Measurements from ENCODE around the gene CENPM.

CENPM gene

GRCh38 chr22:41907436-41908401 is 39.2 kb downstream of the CENPM start:
- H3K9me3 Mint-ChIP-seq: no peaks in the 10 kb centered on the region
- no peak overlapping the region for H3K4me3 Mint-ChIP-seq
- H3K27ac Mint-ChIP-seq: no peak overlapping the region
- H3K4me1 Mint-ChIP-seq: peaks cover 25% of the 10 kb centered on the region
- ATAC-seq (peak; percentile 13), DNase-seq (no peak)
- H3K36me3 Mint-ChIP-seq (ENCODE audit: low read depth): peaks cover 12% of the 10 kb centered on the region
- H3K27me3 Mint-ChIP-seq: peaks cover 19% of the 10 kb centered on the region

DNA sequence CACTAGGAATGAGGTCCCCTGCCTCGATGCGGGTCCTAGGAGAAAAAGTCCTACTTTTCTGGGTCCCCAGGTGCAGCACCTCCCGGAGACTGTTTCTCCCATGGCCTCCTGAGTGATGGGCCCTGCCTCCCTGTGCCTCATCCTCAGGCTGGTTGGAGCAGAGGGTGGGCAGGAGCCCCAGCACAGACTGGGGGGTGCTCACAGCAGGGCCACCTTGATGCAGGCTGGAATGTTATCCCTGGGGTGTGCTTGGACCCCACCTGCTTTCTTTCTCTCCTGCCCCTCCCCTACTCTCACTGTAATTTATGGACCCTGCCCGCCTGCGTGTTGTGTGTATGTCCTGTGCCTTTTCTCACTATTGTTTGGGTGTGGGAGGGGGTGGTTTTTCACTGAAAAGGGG is 40.1 kb downstream of the CENPM start:
- ATAC-seq (no peak), DNase-seq (no peak)
- no peak overlapping the region for H3K4me3 Mint-ChIP-seq
- no peak overlapping the region for H3K27ac Mint-ChIP-seq
- peaks cover 10% of the 10 kb centered on the region for H3K27me3 Mint-ChIP-seq
- H3K9me3 Mint-ChIP-seq: no peaks in the 10 kb centered on the region
- peaks cover 21% of the 10 kb centered on the region for H3K4me1 Mint-ChIP-seq
- H3K36me3 Mint-ChIP-seq (ENCODE audit: low read depth): peaks cover 12% of the 10 kb centered on the region

GRCh38 chr22:41905411-41906202 is 41.3 kb downstream of the CENPM start:
- H3K4me3 Mint-ChIP-seq: no peak overlapping the region
- H3K9me3 Mint-ChIP-seq: no peaks in the 10 kb centered on the region
- peak overlapping the region; percentile 13 for H3K27ac Mint-ChIP-seq
- H3K27me3 Mint-ChIP-seq: peaks cover 4% of the 10 kb centered on the region
- DNase-seq (no peak), ATAC-seq (no peak)
- H3K4me1 Mint-ChIP-seq: peaks cover 16% of the 10 kb centered on the region
- H3K36me3 Mint-ChIP-seq (ENCODE audit: low read depth): peaks cover 15% of the 10 kb centered on the region

GRCh38 chr22:41904450-41905410 is 42.2 kb downstream of the CENPM start:
- Mint-ChIP-seq H3K36me3 (ENCODE audit: low read depth) (peaks cover 21% of the 10 kb centered on the region), H3K4me1 (peaks cover 16% of the 10 kb centered on the region), H3K9me3 (no peaks in the 10 kb centered on the region), H3K4me3 (no peak overlapping the region), H3K27me3 (peaks cover 4% of the 10 kb centered on the region), H3K27ac (no peak overlapping the region)
- ATAC-seq (no peak), DNase-seq (no peak)

GRCh38 chr22:41902932-41903421 is 44.0 kb downstream of the CENPM start:
- H3K36me3 Mint-ChIP-seq (ENCODE audit: low read depth): peaks cover 22% of the 10 kb centered on the region
- peaks cover 5% of the 10 kb centered on the region for H3K4me1 Mint-ChIP-seq
- H3K4me3 Mint-ChIP-seq: no peak overlapping the region
- ATAC-seq: no peak
- H3K9me3 Mint-ChIP-seq: no peaks in the 10 kb centered on the region
- H3K27ac Mint-ChIP-seq: no peak overlapping the region
- DNase-seq: no peak
- H3K27me3 Mint-ChIP-seq: no peaks in the 10 kb centered on the region

- no peaks in the 10 kb centered on the region for H3K4me1 Mint-ChIP-seq
- H3K36me3 Mint-ChIP-seq (ENCODE audit: low read depth): peaks cover 28% of the 10 kb centered on the region
- H3K27ac Mint-ChIP-seq: no peak overlapping the region
- H3K9me3 Mint-ChIP-seq: no peaks in the 10 kb centered on the region
- no peaks in the 10 kb centered on the region for H3K27me3 Mint-ChIP-seq
- no peak for DNase-seq
- ATAC-seq: no peak
- H3K4me3 Mint-ChIP-seq: no peak overlapping the region
These were observed 44.9 kb downstream of the CENPM start for GRCh38 chr22:41902016-41902415.

DNA sequence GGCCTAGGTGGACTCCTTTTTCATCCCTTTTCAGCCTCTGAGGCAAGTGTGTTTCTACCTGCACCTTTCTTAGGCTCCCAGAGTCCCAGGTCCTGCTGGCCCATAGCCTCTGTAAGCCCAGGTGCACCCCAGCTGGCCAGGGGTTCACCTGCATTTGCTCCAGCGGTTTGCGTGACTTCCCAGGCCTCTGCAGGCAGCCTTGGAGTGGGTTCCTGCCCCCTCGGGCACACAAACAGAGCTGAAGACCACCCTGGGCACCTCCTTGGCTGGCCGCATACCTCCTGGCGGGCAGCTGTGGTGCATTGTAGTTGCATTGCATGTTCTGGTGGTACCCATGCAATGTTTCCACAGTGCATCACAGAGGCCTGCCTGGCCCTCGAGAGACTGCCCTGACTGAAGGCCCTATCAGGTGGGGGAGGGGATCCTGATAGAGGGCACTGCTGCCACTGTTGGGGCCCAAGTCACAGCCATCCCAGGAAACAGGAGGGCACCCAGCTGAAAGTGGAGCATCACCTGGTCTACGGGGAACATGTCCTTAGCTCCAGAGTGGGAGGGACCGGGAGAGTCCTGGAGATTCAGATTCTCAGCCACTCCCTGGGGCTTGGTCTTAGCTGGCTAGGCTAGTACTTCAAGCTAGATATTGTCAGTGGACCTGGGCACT is 46.2 kb downstream of the CENPM start:
- DNase-seq (no peak), ATAC-seq (no peak)
- H3K27ac Mint-ChIP-seq: no peak overlapping the region
- H3K4me3 Mint-ChIP-seq: no peak overlapping the region
- no peaks in the 10 kb centered on the region for H3K4me1 Mint-ChIP-seq
- no peaks in the 10 kb centered on the region for H3K27me3 Mint-ChIP-seq
- H3K9me3 Mint-ChIP-seq: no peaks in the 10 kb centered on the region
- H3K36me3 Mint-ChIP-seq (ENCODE audit: low read depth): peaks cover 28% of the 10 kb centered on the region

- no peak overlapping the region for H3K4me3 Mint-ChIP-seq
- DNase-seq: no peak
- no peak for ATAC-seq
- H3K36me3 Mint-ChIP-seq (ENCODE audit: low read depth): peaks cover 26% of the 10 kb centered on the region
- H3K27me3 Mint-ChIP-seq: no peaks in the 10 kb centered on the region
- no peaks in the 10 kb centered on the region for H3K4me1 Mint-ChIP-seq
- no peaks in the 10 kb centered on the region for H3K9me3 Mint-ChIP-seq
- H3K27ac Mint-ChIP-seq: no peak overlapping the region
These were observed 46.8 kb downstream of the CENPM start for GRCh38 chr22:41899992-41900651.

DNA sequence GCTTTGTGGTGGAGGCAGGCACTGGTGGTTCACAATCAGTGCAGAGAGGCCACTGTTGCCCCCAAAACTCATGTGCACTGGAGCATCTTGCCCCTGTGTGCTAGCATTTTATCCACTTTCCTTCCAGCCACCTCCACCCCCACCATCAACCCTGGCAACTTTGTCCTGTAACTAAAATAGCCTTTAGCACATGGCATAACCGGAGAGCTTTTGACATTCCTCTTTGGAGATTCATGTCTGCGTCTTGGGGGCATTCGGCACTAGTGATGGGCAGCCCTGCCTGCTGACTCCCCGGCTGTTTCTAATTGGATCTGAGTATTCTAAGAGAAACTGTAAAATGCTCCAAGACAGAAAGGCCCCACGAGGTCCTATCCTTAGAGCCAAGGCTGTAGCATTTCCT is 47.8 kb downstream of the CENPM start:
- Mint-ChIP-seq H3K36me3 (ENCODE audit: low read depth) (peaks cover 24% of the 10 kb centered on the region), H3K27ac (no peak overlapping the region), H3K4me3 (no peak overlapping the region), H3K9me3 (no peaks in the 10 kb centered on the region), H3K4me1 (no peaks in the 10 kb centered on the region), H3K27me3 (no peaks in the 10 kb centered on the region)
- DNase-seq (no peak), ATAC-seq (no peak)

- Mint-ChIP-seq H3K27ac (no peak overlapping the region), H3K9me3 (no peaks in the 10 kb centered on the region), H3K27me3 (no peaks in the 10 kb centered on the region), H3K4me3 (no peak overlapping the region), H3K4me1 (no peaks in the 10 kb centered on the region), H3K36me3 (ENCODE audit: low read depth) (peaks cover 25% of the 10 kb centered on the region)
- DNase-seq (no peak), ATAC-seq (no peak)
These were observed 48.3 kb downstream of the CENPM start for GRCh38 chr22:41898645-41899044.

DNA sequence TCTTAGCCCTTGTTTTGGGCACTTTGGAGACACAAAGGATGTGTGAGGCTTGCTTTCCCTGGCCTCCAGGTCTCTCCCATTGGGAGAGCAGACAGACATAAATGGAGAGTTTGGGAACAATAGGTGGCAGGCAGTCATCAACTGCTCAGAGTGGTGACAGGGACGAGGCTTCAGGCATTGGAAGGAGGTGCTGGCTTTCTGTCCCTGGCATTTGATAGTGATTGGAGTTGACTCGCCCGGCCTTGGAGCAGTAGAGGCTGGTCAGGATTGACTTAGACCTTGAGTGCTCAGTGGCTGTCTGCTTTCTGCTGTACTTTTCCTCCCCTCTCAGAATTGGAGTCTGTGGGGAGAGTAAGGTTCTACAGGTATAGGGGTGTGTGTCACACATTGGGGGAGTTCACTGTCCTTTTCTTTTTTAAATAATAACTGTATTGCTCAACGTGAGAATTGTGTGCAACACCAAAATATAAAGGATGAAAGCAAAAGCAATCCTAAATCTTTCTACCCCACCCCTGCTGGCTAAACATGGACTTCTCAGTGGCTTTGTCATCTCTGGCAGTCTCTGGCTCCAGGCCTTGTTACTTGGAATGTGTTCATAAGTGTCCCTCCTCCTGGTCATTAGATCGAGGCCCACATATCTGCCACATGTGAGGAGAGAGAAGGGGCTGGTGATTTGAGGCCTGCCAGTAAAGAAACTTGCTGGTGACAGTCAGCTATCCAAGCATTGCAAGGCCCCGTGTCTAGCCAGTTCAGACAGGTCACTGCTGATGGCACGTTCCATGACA is 53.2 kb downstream of the CENPM start:
- peaks cover 29% of the 10 kb centered on the region for H3K36me3 Mint-ChIP-seq (ENCODE audit: low read depth)

DNA sequence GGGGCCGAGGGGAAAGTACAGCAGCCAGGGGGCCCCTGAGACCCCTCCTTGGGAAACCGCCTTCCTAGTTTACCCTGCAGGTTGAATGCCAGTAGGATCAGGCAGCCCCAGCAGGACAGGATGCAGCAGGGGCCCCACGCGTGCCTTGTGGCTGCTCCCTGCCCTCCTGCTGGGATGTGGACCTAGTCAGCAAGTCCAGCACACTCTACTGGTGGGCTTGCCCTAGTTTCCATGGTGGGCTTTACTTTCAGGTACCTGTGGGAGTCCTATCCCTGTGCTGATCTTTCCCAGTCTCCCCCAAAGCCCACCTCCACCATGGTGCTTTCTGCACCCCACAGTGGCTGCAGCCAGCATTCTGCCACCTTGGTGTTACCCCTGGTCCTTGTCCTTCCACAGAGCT is 54.2 kb downstream of the CENPM start:
- Mint-ChIP-seq H3K9me3 (no peaks in the 10 kb centered on the region), H3K36me3 (ENCODE audit: low read depth) (peaks cover 27% of the 10 kb centered on the region), H3K4me1 (no peaks in the 10 kb centered on the region), H3K27ac (no peak overlapping the region), H3K4me3 (no peak overlapping the region), H3K27me3 (no peaks in the 10 kb centered on the region)
- no peak for DNase-seq
- ATAC-seq: no peak

More for the DNA sequence above, 53.2 kb downstream of the CENPM start:
- H3K9me3 Mint-ChIP-seq: no peaks in the 10 kb centered on the region
- H3K27me3 Mint-ChIP-seq: no peaks in the 10 kb centered on the region
- H3K4me1 Mint-ChIP-seq: no peaks in the 10 kb centered on the region
- no peak overlapping the region for H3K4me3 Mint-ChIP-seq
- DNase-seq: no peak
- peak overlapping the region; percentile 22 for H3K27ac Mint-ChIP-seq
- ATAC-seq: no peak

GRCh38 chr22:41891407-41891806 is 55.5 kb downstream of the CENPM start:
- Mint-ChIP-seq H3K27ac (no peak overlapping the region), H3K4me1 (no peaks in the 10 kb centered on the region), H3K27me3 (no peaks in the 10 kb centered on the region), H3K9me3 (no peaks in the 10 kb centered on the region), H3K36me3 (ENCODE audit: low read depth) (peaks cover 30% of the 10 kb centered on the region), H3K4me3 (no peak overlapping the region)
- DNase-seq: no peak
- ATAC-seq: no peak
